Activated naive CD8-positive, alpha-beta T cell treated with anti-CD3 and anti-CD28 coated beads, Interleukin-2, amount 50 U/mL, for 24 hours (primary cell): ENCODE measurements around the gene DVL3.

Source experiments
- ATAC-seq: fragments of 150-1000 bp; cut with Tn5 transposase; one replicate; pipeline ENCODE4 v1.10.0; 2021
- DNase-seq: peaks from one replicate; pipeline ENCODE4 v3.0.0; 2021
- H3K27ac Mint-ChIP-seq: one replicate; pipeline ENCODE4 v1.8.0; 2021; ENCODE audit warnings: mild to moderate bottlenecking, mixed read lengths
- H3K27me3 Mint-ChIP-seq: one replicate; pipeline ENCODE4 v1.8.0; 2021; ENCODE audit warnings: mixed read lengths
- H3K36me3 Mint-ChIP-seq: one replicate; pipeline ENCODE4 v1.8.0; 2021; ENCODE audit warnings: low read depth, mixed read lengths
- H3K4me1 Mint-ChIP-seq: one replicate; pipeline ENCODE4 v1.8.0; 2021; ENCODE audit warnings: mixed read lengths
- H3K4me3 Mint-ChIP-seq: one replicate; pipeline ENCODE4 v1.8.0; 2021; ENCODE audit warnings: mild to moderate bottlenecking, moderate library complexity, mixed read lengths
- H3K9me3 Mint-ChIP-seq: one replicate; pipeline ENCODE4 v1.8.0; 2021; ENCODE audit warnings: mixed read lengths

DVL3 gene

GRCh38 chr3:184198509-184198908 lies 43.3 kb downstream of the DVL3 start:
- H3K27ac Mint-ChIP-seq: no peak overlapping the region
- H3K9me3 Mint-ChIP-seq: no peaks in the 10 kb centered on the region
- no peaks in the 10 kb centered on the region for H3K4me1 Mint-ChIP-seq
- no peak overlapping the region for H3K4me3 Mint-ChIP-seq
- peaks cover 6% of the 10 kb centered on the region for H3K36me3 Mint-ChIP-seq
- no peak for ATAC-seq
- H3K27me3 Mint-ChIP-seq: peaks cover 1% of the 10 kb centered on the region
- DNase-seq: no peak

GRCh38 chr3:184200825-184201224 lies 45.6 kb downstream of the DVL3 start:
- Mint-ChIP-seq H3K9me3 (no peaks in the 10 kb centered on the region), H3K36me3 (no peaks in the 10 kb centered on the region), H3K27ac (no peak overlapping the region), H3K4me1 (no peaks in the 10 kb centered on the region), H3K27me3 (peaks cover 5% of the 10 kb centered on the region), H3K4me3 (no peak overlapping the region)
- no peak for ATAC-seq
- no peak for DNase-seq

GRCh38 chr3:184203526-184203925 lies 48.3 kb downstream of the DVL3 start:
- Mint-ChIP-seq H3K9me3 (no peaks in the 10 kb centered on the region), H3K36me3 (no peaks in the 10 kb centered on the region), H3K27me3 (peaks cover 18% of the 10 kb centered on the region), H3K4me1 (no peaks in the 10 kb centered on the region), H3K27ac (no peak overlapping the region), H3K4me3 (no peak overlapping the region)
- no peak for DNase-seq
- ATAC-seq: no peak

GRCh38 chr3:184209146-184209923 lies 54.2 kb downstream of the DVL3 start:
- no peak for DNase-seq
- no peak for ATAC-seq
- Mint-ChIP-seq H3K9me3 (no peaks in the 10 kb centered on the region), H3K4me3 (no peak overlapping the region), H3K36me3 (no peaks in the 10 kb centered on the region), H3K4me1 (no peaks in the 10 kb centered on the region), H3K27me3 (peaks cover 19% of the 10 kb centered on the region), H3K27ac (no peak overlapping the region)

- Mint-ChIP-seq H3K27me3 (peaks cover 19% of the 10 kb centered on the region), H3K4me1 (no peaks in the 10 kb centered on the region), H3K4me3 (no peak overlapping the region), H3K27ac (no peak overlapping the region), H3K36me3 (no peaks in the 10 kb centered on the region), H3K9me3 (no peaks in the 10 kb centered on the region)
- ATAC-seq (no peak), DNase-seq (no peak)
Observed at GRCh38 chr3:184211297-184211696, 56.1 kb downstream of the DVL3 start.

- Mint-ChIP-seq H3K27me3 (peaks cover 16% of the 10 kb centered on the region), H3K4me1 (no peaks in the 10 kb centered on the region), H3K9me3 (no peaks in the 10 kb centered on the region), H3K36me3 (no peaks in the 10 kb centered on the region), H3K27ac (no peak overlapping the region), H3K4me3 (no peak overlapping the region)
- DNase-seq (no peak), ATAC-seq (no peak)
Observed at GRCh38 chr3:184211718-184212117, 56.5 kb downstream of the DVL3 start.

- Mint-ChIP-seq H3K4me3 (no peak overlapping the region), H3K27ac (no peak overlapping the region), H3K36me3 (no peaks in the 10 kb centered on the region), H3K9me3 (no peaks in the 10 kb centered on the region), H3K4me1 (no peaks in the 10 kb centered on the region), H3K27me3 (peaks cover 20% of the 10 kb centered on the region)
- ATAC-seq (no peak), DNase-seq (no peak)
Observed at GRCh38 chr3:184218814-184219213, 63.6 kb downstream of the DVL3 start.

- ATAC-seq: no peak
- Mint-ChIP-seq H3K4me1 (no peaks in the 10 kb centered on the region), H3K27ac (no peak overlapping the region), H3K36me3 (no peaks in the 10 kb centered on the region), H3K4me3 (no peak overlapping the region), H3K9me3 (no peaks in the 10 kb centered on the region), H3K27me3 (peaks cover 27% of the 10 kb centered on the region)
- DNase-seq: no peak
Observed at GRCh38 chr3:184222521-184222920, 67.3 kb downstream of the DVL3 start.
